K562 (cell line): ENCODE results near the gene MMP17. TPM values are rescaled to one million over a fixed set of nuclear protein-coding genes. Genes with fewer than 3 reads are reported as not detected.

ENCODE experiments used
- ATAC-seq: fragments of 200-7000 bp; cut with Tn5 transposase; 3 replicates; pipeline ENCODE4 v1.9.1; 2020; ENCODE audit warnings: moderate library complexity
- BruUV-seq: library from RNA; stranded (reverse); fragments of 400-500 nt; replicated peaks from 2 replicates; lab custom pipeline; 2021; lab: Mats Ljungman, UMichigan
- CTCF ChIA-PET: fragments of 300-600 bp; formaldehyde crosslinking; extraction: SDS; loops from one replicate; lab custom pipeline; 2021; ENCODE audit warnings: low intra/inter-chr PET ratio; lab: Yijun Ruan, JAX
- POLR2A ChIA-PET: fragments of 300-600, 350-650 bp; sonication (Branson Sonifier 250); formaldehyde crosslinking; extraction: SDS; loops from one replicate; lab custom pipeline; 2021; ENCODE audit warnings: antibody characterized with exemption, inconsistent platforms; lab: Yijun Ruan, JAX
- DNase-seq, 4 experiments: peaks; one replicate each; pipeline versions ENCODE4 v3.0.0 to v3.0.0-alpha.2; 2011 to 2018; ENCODE audit warnings: low spot score in 3 of 4, mixed read lengths in 3 of 4; ENCODE audit errors: extremely low read depth in 1 of 4
- FAIRE-seq: peaks from 2 replicates; lab custom pipeline; 2011; peaks lifted over from hg19 to GRCh38; lab: Jason Lieb, UNC
- H2AFZ ChIP-seq: 2 replicates; pipeline ENCODE4 v1.6.0; 2011; ENCODE audit warnings: low read depth, low read length, control low read depth, inconsistent platforms
- H3K27ac ChIP-seq: fragments of 200-600 bp; 3 replicates; pipeline ENCODE4 v1.8.0; 2011; ENCODE audit warnings: low read depth, mild to moderate bottlenecking, control low read depth, inconsistent platforms, low read length, moderate library complexity, mixed read lengths; ENCODE audit errors: extremely low read depth
- H3K27me3 ChIP-seq, 2 experiments: fragments of 300-600 bp in 1 of 2; 2 replicates in 1 of 2; 3 replicates in 1 of 2; pipeline versions ENCODE4 v1.6.0 to v1.8.0; 2011; ENCODE audit warnings: inconsistent platforms in 2 of 2, low read length in 2 of 2, mild to moderate bottlenecking in 1 of 2, mixed read lengths in 1 of 2, moderate library complexity in 1 of 2; ENCODE audit not compliant: control insufficient read depth in 2 of 2, insufficient read depth in 2 of 2
- H3K36me3 ChIP-seq: fragments of 300-600 bp; 3 replicates; pipeline ENCODE4 v1.8.0; 2011; ENCODE audit warnings: mild to moderate bottlenecking, low read length, inconsistent platforms; ENCODE audit not compliant: control insufficient read depth, insufficient read depth
- H3K4me1 ChIP-seq, 2 experiments: fragments of 200-600 bp in 1 of 2; replicated peaks in 1 of 2; 2 replicates in 1 of 2; 3 replicates in 1 of 2; pipeline versions ENCODE4 v1.5.1 to v1.8.0; 2011; ENCODE audit warnings: inconsistent platforms in 2 of 2, low read length in 2 of 2, mild to moderate bottlenecking in 1 of 2, mixed read lengths in 1 of 2, moderate library complexity in 1 of 2; ENCODE audit not compliant: control insufficient read depth in 2 of 2, insufficient read depth in 2 of 2
- H3K4me2 ChIP-seq: 2 replicates; pipeline ENCODE4 v1.6.1; 2011; ENCODE audit warnings: low read length, control low read depth, inconsistent platforms, mixed read lengths; ENCODE audit not compliant: insufficient read depth
- H3K4me3 ChIP-seq: fragments of 200-600 bp; sonication (generic), shearing (Covaris generic); 2 replicates; pipeline ENCODE4 v1.5.1; 2016; ENCODE audit warnings: control low read depth, inconsistent platforms
- H3K79me2 ChIP-seq: fragments of 200-600 bp; 3 replicates; pipeline ENCODE4 v1.8.0; 2011; ENCODE audit warnings: low read length, inconsistent platforms; ENCODE audit not compliant: control insufficient read depth, insufficient read depth
- H3K9ac ChIP-seq, 2 experiments: 2 replicates each; pipeline versions ENCODE4 v1.6.0 to v1.6.1; 2011; ENCODE audit warnings: low read depth in 2 of 2, low read length in 2 of 2, control low read depth in 1 of 2, inconsistent platforms in 1 of 2, mild to moderate bottlenecking in 1 of 2, mixed read lengths in 1 of 2; ENCODE audit not compliant: insufficient read depth in 1 of 2
- H3K9me1 ChIP-seq: one replicate; pipeline ENCODE4 v1.6.0; 2011; ENCODE audit warnings: inconsistent platforms, mild to moderate bottlenecking, low read length, moderate library complexity; ENCODE audit not compliant: control insufficient read depth, insufficient read depth
- H3K9me3 ChIP-seq: replicated peaks from 2 replicates; pipeline ENCODE4 v1.5.1; 2011; ENCODE audit warnings: low read depth, low read length, inconsistent platforms; ENCODE audit not compliant: control insufficient read depth, insufficient read depth
- H4K20me1 ChIP-seq: replicated peaks from 2 replicates; pipeline ENCODE4 v1.6.1; 2011; ENCODE audit warnings: low read length, inconsistent platforms, mixed read lengths; ENCODE audit not compliant: control insufficient read depth, insufficient read depth
- CEBPB ChIP-seq: fragments of 450-650 bp; IDR thresholded peaks from 2 replicates; pipeline ENCODE4 v1.6.1; 2016; ENCODE audit warnings: missing genetic modification characterization, missing compliant biosample characterization
- FUS ChIP-seq: fragments of 200-400 bp; formaldehyde crosslinking; optimal IDR thresholded peaks from 2 replicates; pipeline ENCODE3; 2017; ENCODE audit warnings: low read depth, low read length
- WGBS: fragments of 100-300 bp; shearing (Covaris generic); methylation state at CpG from one replicate; pipeline ENCODE4 v1.1.6; 2016; ENCODE audit warnings: low coverage, mixed read lengths; ENCODE audit not compliant: insufficient coverage; ENCODE audit errors: missing lambda C conversion rate; 5-methylcytosine and 5-hydroxymethylcytosine counted together
- in situ Hi-C: fragments of 300-500 bp; cut with MboI; formaldehyde crosslinking; loops from 4 replicates; pipeline ENCODE4 v1.15.0; 2018; ENCODE audit warnings: inconsistent platforms, mixed read lengths
- intact Hi-C: fragments of 100-400 bp; cut with micrococcal nuclease; formaldehyde crosslinking; loops from 2 replicates; pipeline ENCODE4 v1.14.2; 2022
- polyA plus RNA-seq, 8 experiments: library from polyadenylated mRNA; depleted of rRNA in 4 of 8; stranded (reverse) in 5 of 8; unstranded in 3 of 8; fragments of >200 nt; fragmentation: Nextera tagmentation in 2 of 8; fragmentation: Illumina TruSeq in 1 of 8; extraction: Ambion mirVana in 2 of 8; extraction: Trizol in 1 of 8; gene quantifications; 2 replicates each; pipeline versions ENCODE4 v1.2.1 to v1.2.3, GENCODE V29; 2011 to 2014; ENCODE audit warnings: inconsistent platforms in 1 of 8, missing spikeins in 1 of 8
- total RNA-seq, 7 experiments: library from RNA; depleted of rRNA in 6 of 7; stranded (reverse); fragments of >200 nt in 6 of 7; fragmentation: Illumina TruSeq in 2 of 7; extraction: Trizol in 2 of 7; gene quantifications; 2 replicates each; pipeline versions ENCODE4 v1.2.1 to v1.2.3, GENCODE V29; 2011 to 2021; ENCODE audit warnings: low replicate concordance in 1 of 7
- TF ChIP-seq, protein P1 (sequence below): fragments of 250-450 bp; sonication (Bioruptor Pico); IDR thresholded peaks from 2 replicates; pipeline ENCODE4 v1.4.0; 2020
- TF ChIP-seq, protein P2 (sequence below): fragments of 250-450 bp; sonication (Bioruptor Pico); IDR thresholded peaks from 2 replicates; pipeline ENCODE4 v1.8.0; 2021; ENCODE audit warnings: moderate library complexity, mild to moderate bottlenecking, inconsistent platforms

The MMP17 gene
- total and polyA plus RNA-seq, 9 of the 15 experiments (the other 6 are each of a cell fraction or from before 2014, with no cell fraction given): 1.1 to 21.2 (median 17.1) TPM; not detected in 2

DNA sequence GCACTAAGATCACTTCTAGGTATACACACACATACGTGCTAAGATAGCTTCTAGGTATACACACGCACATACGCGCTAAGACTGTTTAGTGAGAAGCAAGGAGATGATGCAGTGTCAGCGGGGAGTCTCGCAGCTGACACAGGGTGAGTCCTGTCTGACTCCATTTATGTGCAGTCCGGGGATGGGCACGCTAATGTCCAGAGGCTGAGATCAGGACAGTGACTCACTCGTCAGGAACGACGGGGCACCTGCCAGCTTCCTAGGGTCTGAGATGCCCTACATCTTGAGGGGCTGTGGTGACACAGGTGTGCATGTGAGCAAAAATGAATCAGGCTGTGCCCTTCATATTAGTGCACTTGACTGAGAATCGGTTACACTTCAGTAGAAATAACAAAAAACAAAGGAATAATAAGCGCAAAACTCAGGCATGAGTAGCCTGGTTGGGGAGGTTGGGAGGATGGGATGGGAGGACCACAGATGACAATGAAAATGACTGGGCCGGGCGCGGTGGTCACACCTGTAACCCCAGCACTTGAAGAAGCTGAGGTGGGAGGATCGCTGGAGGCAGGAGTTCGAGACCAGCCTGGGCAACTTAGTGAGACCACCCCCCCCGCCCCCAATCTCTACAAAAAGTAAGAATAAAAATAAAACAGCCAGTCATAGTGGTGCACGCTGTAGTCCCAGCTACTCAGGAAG, 37.1 kb downstream of the MMP17 start (continued):
- TF ChIP-seq, protein P1, sequence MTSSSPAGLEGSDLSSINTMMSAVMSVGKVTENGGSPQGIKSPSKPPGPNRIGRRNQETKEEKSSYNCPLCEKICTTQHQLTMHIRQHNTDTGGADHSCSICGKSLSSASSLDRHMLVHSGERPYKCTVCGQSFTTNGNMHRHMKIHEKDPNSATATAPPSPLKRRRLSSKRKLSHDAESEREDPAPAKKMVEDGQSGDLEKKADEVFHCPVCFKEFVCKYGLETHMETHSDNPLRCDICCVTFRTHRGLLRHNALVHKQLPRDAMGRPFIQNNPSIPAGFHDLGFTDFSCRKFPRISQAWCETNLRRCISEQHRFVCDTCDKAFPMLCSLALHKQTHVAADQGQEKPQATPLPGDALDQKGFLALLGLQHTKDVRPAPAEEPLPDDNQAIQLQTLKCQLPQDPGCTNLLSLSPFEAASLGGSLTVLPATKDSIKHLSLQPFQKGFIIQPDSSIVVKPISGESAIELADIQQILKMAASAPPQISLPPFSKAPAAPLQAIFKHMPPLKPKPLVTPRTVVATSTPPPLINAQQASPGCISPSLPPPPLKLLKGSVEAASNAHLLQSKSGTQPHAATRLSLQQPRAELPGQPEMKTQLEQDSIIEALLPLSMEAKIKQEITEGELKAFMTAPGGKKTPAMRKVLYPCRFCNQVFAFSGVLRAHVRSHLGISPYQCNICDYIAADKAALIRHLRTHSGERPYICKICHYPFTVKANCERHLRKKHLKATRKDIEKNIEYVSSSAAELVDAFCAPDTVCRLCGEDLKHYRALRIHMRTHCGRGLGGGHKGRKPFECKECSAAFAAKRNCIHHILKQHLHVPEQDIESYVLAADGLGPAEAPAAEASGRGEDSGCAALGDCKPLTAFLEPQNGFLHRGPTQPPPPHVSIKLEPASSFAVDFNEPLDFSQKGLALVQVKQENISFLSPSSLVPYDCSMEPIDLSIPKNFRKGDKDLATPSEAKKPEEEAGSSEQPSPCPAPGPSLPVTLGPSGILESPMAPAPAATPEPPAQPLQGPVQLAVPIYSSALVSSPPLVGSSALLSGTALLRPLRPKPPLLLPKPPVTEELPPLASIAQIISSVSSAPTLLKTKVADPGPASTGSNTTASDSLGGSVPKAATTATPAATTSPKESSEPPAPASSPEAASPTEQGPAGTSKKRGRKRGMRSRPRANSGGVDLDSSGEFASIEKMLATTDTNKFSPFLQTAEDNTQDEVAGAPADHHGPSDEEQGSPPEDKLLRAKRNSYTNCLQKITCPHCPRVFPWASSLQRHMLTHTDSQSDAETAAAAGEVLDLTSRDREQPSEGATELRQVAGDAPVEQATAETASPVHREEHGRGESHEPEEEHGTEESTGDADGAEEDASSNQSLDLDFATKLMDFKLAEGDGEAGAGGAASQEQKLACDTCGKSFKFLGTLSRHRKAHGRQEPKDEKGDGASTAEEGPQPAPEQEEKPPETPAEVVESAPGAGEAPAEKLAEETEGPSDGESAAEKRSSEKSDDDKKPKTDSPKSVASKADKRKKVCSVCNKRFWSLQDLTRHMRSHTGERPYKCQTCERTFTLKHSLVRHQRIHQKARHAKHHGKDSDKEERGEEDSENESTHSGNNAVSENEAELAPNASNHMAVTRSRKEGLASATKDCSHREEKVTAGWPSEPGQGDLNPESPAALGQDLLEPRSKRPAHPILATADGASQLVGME: no peak
- TF ChIP-seq, all 486 proteins: peak for 2

DNA sequence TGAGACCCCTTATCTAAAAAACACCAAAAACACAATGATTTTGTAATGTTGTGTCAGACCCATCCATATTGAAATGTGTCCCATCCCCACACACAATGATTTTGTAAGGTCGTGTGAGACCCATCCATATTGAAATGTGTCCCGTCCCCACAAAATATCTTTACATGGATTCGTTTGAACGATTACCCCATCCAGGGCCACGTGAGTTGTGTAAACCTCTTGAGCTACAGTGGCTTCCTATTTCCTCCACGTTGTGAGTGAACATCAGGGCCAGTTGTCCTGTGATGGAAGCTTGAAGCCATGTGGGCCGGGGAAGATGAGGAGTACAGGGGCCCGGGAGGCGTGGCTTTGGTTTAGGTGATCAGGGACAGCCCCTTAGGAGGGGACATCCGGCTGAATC, 39.3 kb downstream of the MMP17 start:
- Histone ChIP-seq H3K27me3 (no peaks in the 10 kb centered on the region), H3K4me2 (no peak overlapping the region), H3K4me3 (no peak overlapping the region), H3K9me1 (no peaks in the 10 kb centered on the region), H3K79me2 (no peaks in the 10 kb centered on the region), H3K36me3 (no peaks in the 10 kb centered on the region), H2AFZ (no peak overlapping the region), H3K4me1 (peaks cover 5 to 32% of the 10 kb centered on the region in 2 experiments; a peak in 3 of 5 replicates), H3K9me3 (no peaks in the 10 kb centered on the region), H4K20me1 (no peaks in the 10 kb centered on the region), H3K9ac (no peak overlapping the region; a peak in 1 of 4 replicates), H3K27ac (no peak overlapping the region)
- ATAC-seq (no peak), FAIRE-seq (no peak), DNase-seq (peak in 1 of 4 experiments; percentile 17)
- BruUV-seq: no TSS peak
- WGBS: 35% methylated on average over 7 of the region's 10 CpGs
- CTCF ChIA-PET: no interaction called here
- POLR2A ChIA-PET: interaction anchor here (0.6 to 1.0 kb wide), 2 partner anchors 24 to 32 kb away, joined by 3 read pairs; no protein-coding TSS in a partner anchor
- in situ Hi-C loops: no loop called here
- TF ChIP-seq FUS (no peak), CEBPB (0 out of 2 replicates have a peak, but pooled peaks have one; percentile 7)
- TF ChIP-seq, protein P2, sequence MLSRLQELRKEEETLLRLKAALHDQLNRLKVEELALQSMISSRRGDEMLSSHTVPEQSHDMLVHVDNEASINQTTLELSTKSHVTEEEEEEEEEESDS (CRISPR knock-in tag): no peak
- intact Hi-C loops: no loop called here
